PFSK-1 (cell line): ENCODE measurements around the gene FTL.

Source experiments
- FOXP2 ChIP-seq: optimal IDR thresholded peaks from 2 replicates; pipeline ENCODE3; 2011; ENCODE audit warnings: borderline replicate concordance, control low read depth, inconsistent platforms; ENCODE audit not compliant: insufficient read depth; ENCODE audit errors: extremely low read length, extremely low read depth
- POLR2AphosphoS5 ChIP-seq: IDR thresholded peaks from 2 replicates; pipeline ENCODE4 v1.6.1; 2012; ENCODE audit warnings: low read depth, mild to moderate bottlenecking, control low read depth, low read length, moderate library complexity
- TAF1 ChIP-seq: IDR thresholded peaks from 2 replicates; pipeline ENCODE4 v1.6.1; 2012; ENCODE audit warnings: low read length, control low read depth, borderline replicate concordance; ENCODE audit not compliant: insufficient read depth

DNA sequence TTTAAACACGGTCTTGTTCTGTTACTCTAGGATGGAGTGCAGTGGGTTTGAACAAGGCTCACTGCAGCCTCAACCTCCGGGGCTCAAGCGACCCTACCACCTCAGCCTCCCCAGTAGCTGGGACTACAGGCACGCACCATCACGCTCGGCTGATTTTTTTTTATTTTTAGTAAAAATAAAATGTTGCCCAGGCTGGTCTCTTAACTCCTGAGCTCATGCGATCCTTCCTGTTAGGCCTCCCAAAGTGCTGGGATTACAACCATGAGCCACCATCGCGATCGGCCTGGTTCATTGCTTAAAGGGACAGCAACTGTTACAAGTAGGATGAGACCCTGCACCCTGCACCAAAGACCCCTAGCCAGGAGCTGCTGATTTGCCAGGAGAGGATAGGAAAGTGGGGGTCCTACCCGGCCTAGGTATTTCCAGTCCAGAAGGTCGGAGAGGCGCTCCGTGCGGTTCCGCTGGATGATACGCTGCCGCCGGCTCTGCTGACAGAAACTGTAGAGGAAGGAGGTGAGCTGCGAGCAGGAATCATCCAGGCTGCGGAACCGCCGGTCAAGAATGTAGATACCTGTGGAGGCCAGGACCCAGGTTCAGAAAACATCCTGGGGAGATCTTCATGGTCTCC, 5.1 kb downstream of the FTL start:
- TF ChIP-seq POLR2AphosphoS5 (no peak), TAF1 (no peak), FOXP2 (no peak)
